ENCODE measurements around the gene CDK5RAP2. TPM values are rescaled to one million over a fixed set of nuclear protein-coding genes. Genes with fewer than 3 reads are reported as not detected.

The CDK5RAP2 gene
- total RNA-seq, 1 donor from 2014 or later, result 54.5 TPM

GRCh38 chr9:120423812-120424211 is 156.2 kb downstream of the CDK5RAP2 start:
- Histone ChIP-seq H3K4me3 (no peak overlapping the region), H3K9me3 (no peaks in the 10 kb centered on the region), H3K27ac (no peak overlapping the region), H3K4me1 (no peaks in the 10 kb centered on the region), H3K27me3 (no peaks in the 10 kb centered on the region), H3K36me3 (peaks cover 0 to 12% of the 10 kb centered on the region in 2 donors)
- TF ChIP-seq CTCF (IDR thresholded peaks at IDR 0.05) (no peak), POLR2A (IDR thresholded peaks at IDR 0.05) (no peak), POLR2AphosphoS5 (IDR thresholded peaks at IDR 0.05; ENCODE audit: insufficient read depth in 1 of 2, low read depth in 1 of 2) (no peak)
- DNase-seq (ENCODE audit: extremely low spot score in 2 of 2), result no peak
- intact Hi-C loops (cut with DNase I), result no loop called here

- Histone ChIP-seq H3K4me1 (no peaks in the 10 kb centered on the region), H3K27me3 (no peaks in the 10 kb centered on the region), H3K27ac (no peak overlapping the region), H3K36me3 (peaks cover 0 to 19% of the 10 kb centered on the region in 2 donors), H3K4me3 (no peak overlapping the region), H3K9me3 (no peaks in the 10 kb centered on the region)
- DNase-seq (ENCODE audit: extremely low spot score in 2 of 2), result no peak
- intact Hi-C loops (cut with DNase I), result no loop called here
- TF ChIP-seq CTCF (IDR thresholded peaks at IDR 0.05), result no peak
- no peak for TF ChIP-seq POLR2A (IDR thresholded peaks at IDR 0.05)
- TF ChIP-seq POLR2AphosphoS5 (IDR thresholded peaks at IDR 0.05; ENCODE audit: insufficient read depth in 1 of 2, low read depth in 1 of 2), result no peak
These were observed 158.0 kb downstream of the CDK5RAP2 start for GRCh38 chr9:120421977-120422376.

GRCh38 chr9:120418315-120418714 is 161.7 kb downstream of the CDK5RAP2 start:
- DNase-seq (ENCODE audit: extremely low spot score in 2 of 2), result peak in 1 of 2 donors; percentile 31
- Histone ChIP-seq H3K27ac (no peak overlapping the region), H3K27me3 (no peaks in the 10 kb centered on the region), H3K4me1 (no peaks in the 10 kb centered on the region), H3K4me3 (no peak overlapping the region), H3K9me3 (no peaks in the 10 kb centered on the region), H3K36me3 (peaks cover 0 to 31% of the 10 kb centered on the region in 2 donors)
- TF ChIP-seq POLR2A (IDR thresholded peaks at IDR 0.05) (no peak), POLR2AphosphoS5 (IDR thresholded peaks at IDR 0.05; ENCODE audit: insufficient read depth in 1 of 2, low read depth in 1 of 2) (no peak), CTCF (IDR thresholded peaks at IDR 0.05) (no peak)
- intact Hi-C loops (cut with DNase I), result no loop called here

- no peak overlapping the region for H3K27ac ChIP-seq
- H3K27me3 ChIP-seq, result no peaks in the 10 kb centered on the region
- TF ChIP-seq CTCF (IDR thresholded peaks at IDR 0.05) (no peak), POLR2AphosphoS5 (IDR thresholded peaks at IDR 0.05; ENCODE audit: insufficient read depth in 1 of 2, low read depth in 1 of 2) (no peak), POLR2A (IDR thresholded peaks at IDR 0.05) (no peak)
- no peaks in the 10 kb centered on the region for H3K4me1 ChIP-seq
- intact Hi-C loops (cut with DNase I), result no loop called here
- no peak overlapping the region for H3K4me3 ChIP-seq
- H3K9me3 ChIP-seq, result no peaks in the 10 kb centered on the region
- peaks cover 0 to 31% of the 10 kb centered on the region in 2 donors for H3K36me3 ChIP-seq
- no peak for DNase-seq (ENCODE audit: extremely low spot score in 2 of 2)
These were observed 163.1 kb downstream of the CDK5RAP2 start for GRCh38 chr9:120416781-120417427.

Measured in vagina (tissue), 2 donors.